ENCODE measurements around the gene PCDHGC5.
A peak's percentile ranks its signal among the peaks of the same experiment; 100 is the strongest.

The PCDHGC5 gene

GRCh38 chr5:141514330-141515133 is 25.7 kb downstream of the PCDHGC5 start:
- peak overlapping the region; percentile 80 for H2BK12ac ChIP-seq (ENCODE audit: low read length)
- peaks cover 23% of the 10 kb centered on the region for H3K79me2 ChIP-seq (ENCODE audit: control insufficient read depth, insufficient read depth, low read length, poor library complexity)
- peak overlapping the region; percentile 100 for H4K91ac ChIP-seq (ENCODE audit: low read depth, low read length)
- WGBS (ENCODE audit: extremely low coverage, insufficient coverage, insufficient read length) = no CpG with 5 or more reads among the region's 6 CpGs
- peak in 1 of 2 donors; percentile 19 for DNase-seq
- H3K18ac ChIP-seq (ENCODE audit: low read length) = peak overlapping the region; percentile 79
- H3K4me2 ChIP-seq (ENCODE audit: low read length) = peak overlapping the region; percentile 17
- peak overlapping the region; percentile 53 for H3K4ac ChIP-seq (ENCODE audit: low read depth, low read length)
- peak overlapping the region; percentile 96 for H3K14ac ChIP-seq (ENCODE audit: low read length)
- H3K27me3 ChIP-seq (ENCODE audit: insufficient read depth, low read length) = no peaks in the 10 kb centered on the region
- H2AK5ac ChIP-seq (ENCODE audit: low read length) = peak overlapping the region; percentile 28
- H3K4me3 ChIP-seq (ENCODE audit: low read depth, low read length) = no peak overlapping the region
- H2BK120ac ChIP-seq (ENCODE audit: insufficient read depth, low read length, poor library complexity) = peak overlapping the region; percentile 95
- no peak overlapping the region for H2AFZ ChIP-seq (ENCODE audit: insufficient read depth, low read length, poor library complexity)
- no peak overlapping the region for H3K23ac ChIP-seq (ENCODE audit: low read length)
- no peaks in the 10 kb centered on the region for H3K9me3 ChIP-seq (ENCODE audit: insufficient read depth, low read depth, low read length)
- H4K8ac ChIP-seq (ENCODE audit: low read depth, low read length) = peak overlapping the region; percentile 81
- H3K36me3 ChIP-seq (ENCODE audit: control insufficient read depth in 1 of 2, insufficient read depth in 2 of 2, low read length in 2 of 2) = peaks cover 23 to 31% of the 10 kb centered on the region in 2 experiments
- H3K79me1 ChIP-seq (ENCODE audit: low read length) = peaks cover 80% of the 10 kb centered on the region
- no peak overlapping the region for H4K12ac ChIP-seq (ENCODE audit: low read depth, low read length)
- no peak overlapping the region for H3K9ac ChIP-seq (ENCODE audit: low read length)
- H3K4me1 ChIP-seq (ENCODE audit: control insufficient read depth in 1 of 2, insufficient read depth in 2 of 2, low read length in 2 of 2) = peaks cover 66 to 70% of the 10 kb centered on the region in 2 experiments
- peak overlapping the region; percentile 99 for H2BK5ac ChIP-seq (ENCODE audit: low read depth, low read length, poor library complexity)
- peak overlapping the region; percentile 99 for H3K27ac ChIP-seq (ENCODE audit: low read depth, low read length)

- peak overlapping the region; percentile 98 for H2BK12ac ChIP-seq (ENCODE audit: low read length)
- peak overlapping the region; percentile 100 for H4K91ac ChIP-seq (ENCODE audit: low read depth, low read length)
- peaks cover 23% of the 10 kb centered on the region for H3K79me2 ChIP-seq (ENCODE audit: control insufficient read depth, insufficient read depth, low read length, poor library complexity)
- H3K9me3 ChIP-seq (ENCODE audit: insufficient read depth, low read depth, low read length) = no peaks in the 10 kb centered on the region
- H3K4me3 ChIP-seq (ENCODE audit: low read depth, low read length) = no peak overlapping the region
- H3K18ac ChIP-seq (ENCODE audit: low read length) = peak overlapping the region; percentile 92
- H3K4me1 ChIP-seq (ENCODE audit: control insufficient read depth in 1 of 2, insufficient read depth in 2 of 2, low read length in 2 of 2) = peaks cover 63 to 66% of the 10 kb centered on the region in 2 experiments
- peaks cover 19 to 28% of the 10 kb centered on the region in 2 experiments for H3K36me3 ChIP-seq (ENCODE audit: control insufficient read depth in 1 of 2, insufficient read depth in 2 of 2, low read length in 2 of 2)
- H3K9ac ChIP-seq (ENCODE audit: low read length) = peak overlapping the region; percentile 28
- peak overlapping the region; percentile 81 for H4K8ac ChIP-seq (ENCODE audit: low read depth, low read length)
- peak overlapping the region; percentile 92 for H3K14ac ChIP-seq (ENCODE audit: low read length)
- no peak for DNase-seq
- peak overlapping the region; percentile 95 for H2BK120ac ChIP-seq (ENCODE audit: insufficient read depth, low read length, poor library complexity)
- H3K23ac ChIP-seq (ENCODE audit: low read length) = no peak overlapping the region
- peak overlapping the region; percentile 62 for H4K12ac ChIP-seq (ENCODE audit: low read depth, low read length)
- no CpG with 5 or more reads among the region's 3 CpGs for whole genome bisulfite sequencing (ENCODE audit: extremely low coverage, insufficient coverage, insufficient read length)
- peak overlapping the region; percentile 56 for H2AFZ ChIP-seq (ENCODE audit: insufficient read depth, low read length, poor library complexity)
- peak overlapping the region; percentile 97 for H3K4ac ChIP-seq (ENCODE audit: low read depth, low read length)
- H3K27me3 ChIP-seq (ENCODE audit: insufficient read depth, low read length) = no peaks in the 10 kb centered on the region
- no peak overlapping the region for H3K4me2 ChIP-seq (ENCODE audit: low read length)
- H3K79me1 ChIP-seq (ENCODE audit: low read length) = peaks cover 77% of the 10 kb centered on the region
- H2AK5ac ChIP-seq (ENCODE audit: low read length) = peak overlapping the region; percentile 93
- H3K27ac ChIP-seq (ENCODE audit: low read depth, low read length) = peak overlapping the region; percentile 99
- peak overlapping the region; percentile 99 for H2BK5ac ChIP-seq (ENCODE audit: low read depth, low read length, poor library complexity)
These were observed 26.3 kb downstream of the PCDHGC5 start for GRCh38 chr5:141515141-141515540.

GRCh38 chr5:141515946-141516671 is 27.2 kb downstream of the PCDHGC5 start:
- peak overlapping the region; percentile 93 for H4K91ac ChIP-seq (ENCODE audit: low read depth, low read length)
- H3K36me3 ChIP-seq (ENCODE audit: control insufficient read depth in 1 of 2, insufficient read depth in 2 of 2, low read length in 2 of 2) = peaks cover 17 to 26% of the 10 kb centered on the region in 2 experiments
- peak overlapping the region; percentile 84 for H3K18ac ChIP-seq (ENCODE audit: low read length)
- peak overlapping the region; percentile 97 for H2BK12ac ChIP-seq (ENCODE audit: low read length)
- H2BK120ac ChIP-seq (ENCODE audit: insufficient read depth, low read length, poor library complexity) = peak overlapping the region; percentile 95
- H3K4me1 ChIP-seq (ENCODE audit: control insufficient read depth in 1 of 2, insufficient read depth in 2 of 2, low read length in 2 of 2) = peaks cover 65 to 71% of the 10 kb centered on the region in 2 experiments
- peak overlapping the region; percentile 84 for H3K14ac ChIP-seq (ENCODE audit: low read length)
- H3K27me3 ChIP-seq (ENCODE audit: insufficient read depth, low read length) = no peaks in the 10 kb centered on the region
- no peak overlapping the region for H3K4me2 ChIP-seq (ENCODE audit: low read length)
- H3K9ac ChIP-seq (ENCODE audit: low read length) = no peak overlapping the region
- peak overlapping the region; percentile 34 for H2AFZ ChIP-seq (ENCODE audit: insufficient read depth, low read length, poor library complexity)
- peaks cover 78% of the 10 kb centered on the region for H3K79me1 ChIP-seq (ENCODE audit: low read length)
- H3K4ac ChIP-seq (ENCODE audit: low read depth, low read length) = peak overlapping the region; percentile 71
- no peak overlapping the region for H3K23ac ChIP-seq (ENCODE audit: low read length)
- H2AK5ac ChIP-seq (ENCODE audit: low read length) = peak overlapping the region; percentile 81
- peak overlapping the region; percentile 70 for H4K8ac ChIP-seq (ENCODE audit: low read depth, low read length)
- WGBS (ENCODE audit: extremely low coverage, insufficient coverage, insufficient read length) = no CpG with 5 or more reads among the region's 4 CpGs
- H3K27ac ChIP-seq (ENCODE audit: low read depth, low read length) = peak overlapping the region; percentile 99
- H3K9me3 ChIP-seq (ENCODE audit: insufficient read depth, low read depth, low read length) = no peaks in the 10 kb centered on the region
- H3K79me2 ChIP-seq (ENCODE audit: control insufficient read depth, insufficient read depth, low read length, poor library complexity) = peaks cover 23% of the 10 kb centered on the region
- DNase-seq = no peak
- H3K4me3 ChIP-seq (ENCODE audit: low read depth, low read length) = no peak overlapping the region
- H2BK5ac ChIP-seq (ENCODE audit: low read depth, low read length, poor library complexity) = peak overlapping the region; percentile 99
- H4K12ac ChIP-seq (ENCODE audit: low read depth, low read length) = peak overlapping the region; percentile 55

GRCh38 chr5:141516672-141517025 is 27.8 kb downstream of the PCDHGC5 start:
- Histone ChIP-seq H3K9me3 (ENCODE audit: insufficient read depth, low read depth, low read length) (no peaks in the 10 kb centered on the region), H3K27ac (ENCODE audit: low read depth, low read length) (peak overlapping the region; percentile 99), H3K4ac (ENCODE audit: low read depth, low read length) (peak overlapping the region; percentile 2), H2BK5ac (ENCODE audit: low read depth, low read length, poor library complexity) (peak overlapping the region; percentile 99), H4K8ac (ENCODE audit: low read depth, low read length) (peak overlapping the region; percentile 70), H2AFZ (ENCODE audit: insufficient read depth, low read length, poor library complexity) (peak overlapping the region; percentile 3), H4K91ac (ENCODE audit: low read depth, low read length) (peak overlapping the region; percentile 93), H3K79me1 (ENCODE audit: low read length) (peaks cover 78% of the 10 kb centered on the region), H3K14ac (ENCODE audit: low read length) (peak overlapping the region; percentile 84), H2BK120ac (ENCODE audit: insufficient read depth, low read length, poor library complexity) (peak overlapping the region; percentile 95), H4K12ac (ENCODE audit: low read depth, low read length) (no peak overlapping the region), H3K9ac (ENCODE audit: low read length) (no peak overlapping the region), H3K27me3 (ENCODE audit: insufficient read depth, low read length) (no peaks in the 10 kb centered on the region), H3K4me2 (ENCODE audit: low read length) (no peak overlapping the region), H3K18ac (ENCODE audit: low read length) (peak overlapping the region; percentile 84), H2AK5ac (ENCODE audit: low read length) (peak overlapping the region; percentile 16), H3K79me2 (ENCODE audit: control insufficient read depth, insufficient read depth, low read length, poor library complexity) (peaks cover 23% of the 10 kb centered on the region), H2BK12ac (ENCODE audit: low read length) (peak overlapping the region; percentile 22), H3K36me3 (ENCODE audit: control insufficient read depth in 1 of 2, insufficient read depth in 2 of 2, low read length in 2 of 2) (peaks cover 12 to 21% of the 10 kb centered on the region in 2 experiments), H3K4me3 (ENCODE audit: low read depth, low read length) (no peak overlapping the region), H3K4me1 (ENCODE audit: control insufficient read depth in 1 of 2, insufficient read depth in 2 of 2, low read length in 2 of 2) (peaks cover 61 to 70% of the 10 kb centered on the region in 2 experiments), H3K23ac (ENCODE audit: low read length) (no peak overlapping the region)
- no CpG with 5 or more reads among the region's 8 CpGs for WGBS (ENCODE audit: extremely low coverage, insufficient coverage, insufficient read length)
- DNase-seq = no peak
